Caco-2 (cell line): ENCODE results near the gene NOL4L. TPM values are rescaled to one million over a fixed set of nuclear protein-coding genes. Genes with fewer than 3 reads are reported as not detected.

Experiments used
- BruUV-seq: library from RNA; stranded (reverse); fragments of 400-500 nt; replicated peaks from 2 replicates; lab custom pipeline; 2021; lab: Mats Ljungman, UMichigan
- CTCF ChIA-PET: fragments of 300-600 bp; sonication (Branson Sonifier 250); formaldehyde crosslinking; loops from one replicate; lab custom pipeline; 2022; ENCODE audit warnings: antibody characterized with exemption; lab: Charles Lee
- POLR2A ChIA-PET: fragments of 300-600 bp; sonication (Branson Sonifier 250); formaldehyde crosslinking; loops from one replicate; lab custom pipeline; 2022; ENCODE audit warnings: antibody characterized with exemption; lab: Charles Lee
- DNase-seq, 2 experiments: peaks; one replicate each; pipeline versions ENCODE4 v3.0.0 to v3.0.0-alpha.2; 2020 to 2022
- H3K27me3 ChIP-seq: replicated peaks from 2 replicates; pipeline ENCODE4 v1.6.0; 2011; ENCODE audit warnings: low read length; ENCODE audit not compliant: control insufficient read depth, insufficient read depth
- H3K36me3 ChIP-seq: 2 replicates; pipeline ENCODE4 v1.5.1; 2011; ENCODE audit warnings: low read length; ENCODE audit not compliant: control insufficient read depth, insufficient read depth
- H3K4me1 ChIP-seq: fragments of 250-450 bp; sonication (Bioruptor Pico); 2 replicates; pipeline ENCODE4 v1.5.1; 2020; ENCODE audit warnings: mild to moderate bottlenecking
- H3K4me3 ChIP-seq: 2 replicates; pipeline ENCODE4 v1.5.1; 2011; ENCODE audit warnings: low read depth, mild to moderate bottlenecking, control low read depth, low read length
- H3K9me3 ChIP-seq: fragments of 250-450 bp; sonication (Bioruptor Pico); 2 replicates; pipeline ENCODE4 v1.5.1; 2020; ENCODE audit warnings: mild to moderate bottlenecking, moderate library complexity
- H3K27ac Mint-ChIP-seq: one replicate; pipeline ENCODE4 v1.8.0; 2022; ENCODE audit warnings: mixed read lengths; ENCODE audit not compliant: unreplicated experiment
- H3K27me3 Mint-ChIP-seq: one replicate; pipeline ENCODE4 v1.8.0; 2022; ENCODE audit warnings: mixed read lengths; ENCODE audit not compliant: insufficient read depth, unreplicated experiment
- H3K36me3 Mint-ChIP-seq: one replicate; pipeline ENCODE4 v1.8.0; 2022; ENCODE audit warnings: mild to moderate bottlenecking, mixed read lengths; ENCODE audit not compliant: insufficient read depth, unreplicated experiment
- H3K4me1 Mint-ChIP-seq: one replicate; pipeline ENCODE4 v1.8.0; 2022; ENCODE audit warnings: low read depth, mixed read lengths; ENCODE audit not compliant: unreplicated experiment
- H3K4me3 Mint-ChIP-seq: one replicate; pipeline ENCODE4 v1.8.0; 2022; ENCODE audit warnings: mild to moderate bottlenecking, moderate library complexity, mixed read lengths; ENCODE audit not compliant: unreplicated experiment
- H3K9me3 Mint-ChIP-seq: one replicate; pipeline ENCODE4 v1.8.0; 2022; ENCODE audit warnings: mixed read lengths; ENCODE audit not compliant: unreplicated experiment
- CTCF ChIP-seq, 2 experiments: fragments of 200-600 bp in 1 of 2; IDR thresholded peaks; 1 replicate in 1 of 2; 2 replicates in 1 of 2; pipeline versions ENCODE4 v1.5.1 to v1.8.0; 2011 to 2022; ENCODE audit warnings: antibody characterized with exemption in 1 of 2, control low read depth in 1 of 2, inconsistent platforms in 1 of 2, low read depth in 1 of 2, low read length in 1 of 2, mild to moderate bottlenecking in 1 of 2, moderate library complexity in 1 of 2; ENCODE audit not compliant: insufficient read depth in 1 of 2, severe bottlenecking in 1 of 2, unreplicated experiment in 1 of 2
- intact Hi-C: fragments of 100-400 bp; cut with micrococcal nuclease; formaldehyde crosslinking; loops from one replicate; pipeline ENCODE4 v1.10.0; 2022; ENCODE audit not compliant: unreplicated experiment
- total RNA-seq: library from RNA; stranded (reverse); gene quantifications from 2 replicates; pipeline ENCODE4 v1.2.3, GENCODE V29; 2022

Gene NOL4L
- total RNA-seq, 1 experiment from 2014 or later = 80.9 TPM

GRCh38 chr20:32526125-32526524 is 59.0 kb downstream of the NOL4L start:
- CTCF ChIA-PET = interaction anchor here (0.7 to 1.0 kb wide), 2 partner anchors 9 to 127 kb away, joined by 3 to 5 read pairs; no protein-coding TSS in a partner anchor
- Mint-ChIP-seq H3K4me1 (no peaks in the 10 kb centered on the region), H3K27me3 (no peaks in the 10 kb centered on the region), H3K27ac (no peak overlapping the region), H3K36me3 (no peaks in the 10 kb centered on the region), H3K9me3 (no peaks in the 10 kb centered on the region), H3K4me3 (no peak overlapping the region)
- no peak for TF ChIP-seq CTCF (IDR thresholded peaks at IDR 0.05; ENCODE audit: insufficient read depth in 1 of 2, low read depth in 1 of 2, low read length in 1 of 2, severe bottlenecking in 1 of 2, unreplicated experiment in 1 of 2)
- no peaks in the 10 kb centered on the region; the same call in 1 of the 2 replicates for H3K27me3 ChIP-seq
- no peaks in the 10 kb centered on the region for H3K9me3 ChIP-seq
- no peaks in the 10 kb centered on the region; the same call in 1 of the 2 replicates for H3K4me1 ChIP-seq
- no TSS peak for BruUV-seq
- H3K4me3 ChIP-seq = no peak overlapping the region
- intact Hi-C loops = no loop called here
- no peaks in the 10 kb centered on the region for H3K36me3 ChIP-seq
- DNase-seq = no peak
- POLR2A ChIA-PET = no interaction called here

- Histone ChIP-seq H3K4me1 (no peaks in the 10 kb centered on the region; the same call in 1 of the 2 replicates), H3K36me3 (no peaks in the 10 kb centered on the region), H3K4me3 (no peak overlapping the region), H3K9me3 (no peaks in the 10 kb centered on the region), H3K27me3 (no peaks in the 10 kb centered on the region; the same call in 1 of the 2 replicates)
- Mint-ChIP-seq H3K27me3 (no peaks in the 10 kb centered on the region), H3K27ac (no peak overlapping the region), H3K4me1 (no peaks in the 10 kb centered on the region), H3K9me3 (no peaks in the 10 kb centered on the region), H3K36me3 (no peaks in the 10 kb centered on the region), H3K4me3 (no peak overlapping the region)
- intact Hi-C loops = loop anchor here (5.0 kb wide), 1 partner anchor 252 kb away; no protein-coding TSS in a partner anchor
- ChIA-PET POLR2A (no interaction called here), CTCF (interaction anchor here (0.6 to 6.6 kb wide), 5 partner anchors 10 to 492 kb away, joined by 3 to 155 read pairs (median 4); no protein-coding TSS in a partner anchor)
- BruUV-seq = no TSS peak
- no peak for TF ChIP-seq CTCF (IDR thresholded peaks at IDR 0.05; ENCODE audit: insufficient read depth in 1 of 2, low read depth in 1 of 2, low read length in 1 of 2, severe bottlenecking in 1 of 2, unreplicated experiment in 1 of 2)
- no peak for DNase-seq
Measured at GRCh38 chr20:32524829-32525501, 60.2 kb downstream of the NOL4L start.

GRCh38 chr20:32523613-32524213 is 61.4 kb downstream of the NOL4L start:
- Mint-ChIP-seq H3K4me3 (no peak overlapping the region), H3K27me3 (no peaks in the 10 kb centered on the region), H3K36me3 (no peaks in the 10 kb centered on the region), H3K9me3 (no peaks in the 10 kb centered on the region), H3K27ac (no peak overlapping the region), H3K4me1 (no peaks in the 10 kb centered on the region)
- ChIA-PET CTCF (interaction anchor here (0.6 to 6.6 kb wide), 13 partner anchors 8 to 941 kb away, joined by 3 to 155 read pairs (median 4); partner anchors contain the start of gene MAPRE1), POLR2A (interaction anchor here (0.7 kb wide), 1 partner anchor 48 kb away, joined by 3 read pairs; no protein-coding TSS in a partner anchor)
- intact Hi-C loops = loop anchor here (5.0 kb wide), 1 partner anchor 254 kb away; no protein-coding TSS in a partner anchor
- no TSS peak for BruUV-seq
- Histone ChIP-seq H3K27me3 (no peaks in the 10 kb centered on the region), H3K4me3 (no peak overlapping the region), H3K9me3 (no peaks in the 10 kb centered on the region), H3K36me3 (no peaks in the 10 kb centered on the region), H3K4me1 (no peaks in the 10 kb centered on the region; the same call in 1 of the 2 replicates)
- no peak for TF ChIP-seq CTCF (IDR thresholded peaks at IDR 0.05; ENCODE audit: insufficient read depth in 1 of 2, low read depth in 1 of 2, low read length in 1 of 2, severe bottlenecking in 1 of 2, unreplicated experiment in 1 of 2)
- no peak for DNase-seq
